ENCODE measurements around the gene EXOC3.
"Not testable (repeated sequence)": the region's sequence is repeated elsewhere in the genome, so short reads cannot be mapped to it uniquely, and the experiment has no call there.

EXOC3 gene

GRCh38 chr5:442335-443238, at the start of gene EXOC3:
EXOC3 (plus strand) TSS chr5:443176; CDS start chr5:446206, 3,030 bp downstream.
- DNase-seq (ENCODE audit: low read depth in 2 of 2) = peak; percentile 30 to 74

GRCh38 chr5:393846-394275, 49.1 kb upstream of the EXOC3 start:
- no peak for DNase-seq (ENCODE audit: low read depth in 2 of 2)

GRCh38 chr5:394671-395155, 48.3 kb upstream of the EXOC3 start:
- DNase-seq (ENCODE audit: low read depth in 2 of 2) = no peak

GRCh38 chr5:395156-395920, 47.6 kb upstream of the EXOC3 start:
- no peak for DNase-seq (ENCODE audit: low read depth in 2 of 2)

- no peak for DNase-seq (ENCODE audit: low read depth in 2 of 2)
Measured at GRCh38 chr5:395921-396530, 47.0 kb upstream of the EXOC3 start.

GRCh38 chr5:396531-396961, 46.4 kb upstream of the EXOC3 start:
- no peak for DNase-seq (ENCODE audit: low read depth in 2 of 2)

- DNase-seq (ENCODE audit: low read depth in 2 of 2) = not testable (repeated sequence)
Measured at GRCh38 chr5:398141-398474, 44.9 kb upstream of the EXOC3 start.

- DNase-seq (ENCODE audit: low read depth in 2 of 2) = no peak
Measured at GRCh38 chr5:398475-399295, 44.3 kb upstream of the EXOC3 start.

GRCh38 chr5:399296-400281, 43.4 kb upstream of the EXOC3 start:
- peak in 1 of 2 donors; percentile 48 for DNase-seq (ENCODE audit: low read depth in 2 of 2)

- no peak for DNase-seq (ENCODE audit: low read depth in 2 of 2)
Measured at GRCh38 chr5:400282-401145, 42.5 kb upstream of the EXOC3 start.

GRCh38 chr5:401146-402034, 41.6 kb upstream of the EXOC3 start:
- no peak for DNase-seq (ENCODE audit: low read depth in 2 of 2)

GRCh38 chr5:402219-402614, 40.8 kb upstream of the EXOC3 start:
- DNase-seq (ENCODE audit: low read depth in 2 of 2) = not testable (repeated sequence)

- DNase-seq (ENCODE audit: low read depth in 2 of 2) = no peak
Measured at GRCh38 chr5:402615-403359, 40.2 kb upstream of the EXOC3 start.

GRCh38 chr5:403995-404394, 39.0 kb upstream of the EXOC3 start:
- DNase-seq (ENCODE audit: low read depth in 2 of 2) = no peak

GRCh38 chr5:404666-405241, 38.2 kb upstream of the EXOC3 start:
- DNase-seq (ENCODE audit: low read depth in 2 of 2) = no peak

GRCh38 chr5:405421-405820, 37.6 kb upstream of the EXOC3 start:
- no peak for DNase-seq (ENCODE audit: low read depth in 2 of 2)

- DNase-seq (ENCODE audit: low read depth in 2 of 2) = no peak
Measured at GRCh38 chr5:406041-406440, 36.9 kb upstream of the EXOC3 start.
